GM12878 (cell line): Measurements from ENCODE around the gene SFT2D2. TPM values are rescaled to one million over a fixed set of nuclear protein-coding genes. Genes with fewer than 3 reads are reported as not detected.

Source experiments
- ATF7 ChIP-seq: fragments of 450-650 bp; IDR thresholded peaks from 2 replicates; pipeline ENCODE4 v1.6.1; 2016; ENCODE audit warnings: low read depth, mild to moderate bottlenecking
- BCL11A ChIP-seq: IDR thresholded peaks from 2 replicates; pipeline ENCODE4 v1.6.1; 2011; ENCODE audit warnings: low read depth, low read length
- BHLHE40 ChIP-seq, 2 experiments: fragments of 450-650 bp in 1 of 2; IDR thresholded peaks; 2 replicates each; pipeline ENCODE4 v1.6.1; 2011 to 2017; ENCODE audit warnings: low read depth in 2 of 2, borderline replicate concordance in 1 of 2, improper control_type of control experiment in 1 of 2, low read length in 1 of 2, mild to moderate bottlenecking in 1 of 2
- ESRRA ChIP-seq: IDR thresholded peaks from 2 replicates; pipeline ENCODE4 v1.6.1; 2012; ENCODE audit warnings: mild to moderate bottlenecking, low read length, improper control_type of control experiment
- GABPA ChIP-seq: IDR thresholded peaks from 2 replicates; pipeline ENCODE4 v1.6.1; 2014; ENCODE audit warnings: antibody characterized with exemption, low read depth, mild to moderate bottlenecking, inconsistent platforms
- HDAC2 ChIP-seq: fragments of 200-600 bp; sonication (generic); IDR thresholded peaks from 2 replicates; pipeline ENCODE4 v1.6.1; 2017
- IRF3 ChIP-seq: fragments of 450-650 bp; IDR thresholded peaks from 2 replicates; pipeline ENCODE4 v1.6.1; 2014; ENCODE audit warnings: mild to moderate bottlenecking
- JUND ChIP-seq: IDR thresholded peaks from 2 replicates; pipeline ENCODE4 v1.6.1; 2012; ENCODE audit warnings: low read depth, mild to moderate bottlenecking, low read length, improper control_type of control experiment, moderate library complexity
- MYB ChIP-seq: fragments of 150-350 bp; IDR thresholded peaks from 2 replicates; pipeline ENCODE4 v1.6.1; 2014; ENCODE audit warnings: mild to moderate bottlenecking, low read depth, low read length, borderline replicate concordance
- NFYA ChIP-seq: IDR thresholded peaks from 2 replicates; pipeline ENCODE4 v1.6.1; 2011; ENCODE audit warnings: low read depth, mild to moderate bottlenecking, low read length, improper control_type of control experiment, borderline replicate concordance
- POLR2A ChIP-seq: IDR thresholded peaks from 2 replicates; pipeline ENCODE4 v1.6.1; 2011; ENCODE audit warnings: low read depth, mild to moderate bottlenecking, low read length
- RAD21 ChIP-seq: IDR thresholded peaks from 2 replicates; pipeline ENCODE4 v1.6.1; 2011; ENCODE audit warnings: mild to moderate bottlenecking, low read depth, low read length, moderate library complexity; ENCODE audit not compliant: insufficient read depth
- RB1 ChIP-seq: fragments of 450-650 bp; formaldehyde crosslinking; IDR thresholded peaks from 2 replicates; pipeline ENCODE4 v1.6.1; 2017; ENCODE audit warnings: mild to moderate bottlenecking, borderline replicate concordance
- SUPT20H ChIP-seq: IDR thresholded peaks from 2 replicates; pipeline ENCODE4 v1.6.1; 2011; ENCODE audit warnings: low read depth, mild to moderate bottlenecking, low read length, moderate library complexity, borderline replicate concordance; ENCODE audit not compliant: control insufficient read depth
- TAF1 ChIP-seq: IDR thresholded peaks from 2 replicates; pipeline ENCODE4 v1.6.1; 2011; ENCODE audit warnings: mild to moderate bottlenecking, low read depth, low read length, borderline replicate concordance
- TCF3 ChIP-seq: IDR thresholded peaks from 2 replicates; pipeline ENCODE4 v1.6.1; 2012; ENCODE audit warnings: low read depth, mild to moderate bottlenecking, low read length, borderline replicate concordance; ENCODE audit not compliant: insufficient read depth
- ZBED1 ChIP-seq: IDR thresholded peaks from 2 replicates; pipeline ENCODE4 v1.6.1; 2016; ENCODE audit warnings: borderline replicate concordance
- ZBTB4 ChIP-seq: fragments of 450-650 bp; formaldehyde crosslinking; IDR thresholded peaks from 2 replicates; pipeline ENCODE4 v1.4.0; 2022; ENCODE audit warnings: mild to moderate bottlenecking, moderate library complexity
- ZBTB40 ChIP-seq: fragments of 450-650 bp; IDR thresholded peaks from 2 replicates; pipeline ENCODE4 v1.6.1; 2016; ENCODE audit warnings: mild to moderate bottlenecking, moderate library complexity, borderline replicate concordance
- polyA plus RNA-seq, 11 experiments: library from polyadenylated mRNA; depleted of rRNA in 4 of 11; unstranded in 6 of 11; stranded (reverse) in 5 of 11; fragments of >200 nt; fragmentation: Nextera tagmentation in 4 of 11; fragmentation: Illumina TruSeq in 1 of 11; extraction: Ambion mirVana in 4 of 11; extraction: Trizol in 1 of 11; gene quantifications; 1 replicate in 1 of 11; 2 replicates in 10 of 11; pipeline versions ENCODE4 v1.2.1 to v1.2.3, GENCODE V29; 2011 to 2016; ENCODE audit warnings: inconsistent platforms in 2 of 11, missing spikeins in 2 of 11, low read depth in 1 of 11
- total RNA-seq, 4 experiments: library from RNA; depleted of rRNA in 3 of 4; stranded (reverse); fragments of >200 nt in 3 of 4; fragmentation: Illumina TruSeq in 1 of 4; extraction: Trizol in 1 of 4; gene quantifications; 2 replicates each; pipeline versions ENCODE4 v1.2.1 to v1.2.3, GENCODE V29; 2013 to 2021

SFT2D2 gene
- total and polyA plus RNA-seq, 10 of the 15 experiments (the other 5 are each of a cell fraction or from before 2014, with no cell fraction given): 5.6 to 49.6 (median 24.9) TPM

GRCh38 chr1:168178638-168179437, 47.0 kb upstream of the SFT2D2 start, which contains the start of gene TIPRL (continued):
- TF ChIP-seq ZBTB4 (CRISPR knock-in tag) (peak; percentile 79), TAF1 (peak; percentile 52; the same call in 1 of the 2 replicates), TCF3 (no peak), ESRRA (no peak), IRF3 (no peak), JUND (peak; percentile 82; the same call in 1 of the 2 replicates), NFYA (no peak), ZBED1 (no peak), RAD21 (peak; percentile 25; the same call in 1 of the 2 replicates), POLR2A (peak; percentile 90), RB1 (no peak), HDAC2 (no peak), BHLHE40 (IDR thresholded peaks at IDR 0.05; ENCODE audit: borderline replicate concordance in 1 of 2, low read depth in 2 of 2, low read length in 1 of 2) (peak; percentile 13 to 19; a peak in 2 of 4 replicates), ATF7 (peak; percentile 100), SUPT20H (no peak), ZBTB40 (peak; percentile 93), GABPA (peak; percentile 94), MYB (no peak), BCL11A (no peak)
